ENCODE data around the gene TMEM253.

GRCh38 chr14:21096438-21096837 is 4.4 kb upstream of the TMEM253 start:
- TF ChIP-seq ZNF19 (tag by site-specific recombination; IDR thresholded peaks at IDR 0.05; ENCODE audit: low read depth), result no peak
- TF ChIP-seq YY1 (tag by site-specific recombination; IDR thresholded peaks at IDR 0.05), result no peak

All from HEK293 (cell line).